ENCODE data around the gene FNDC3B.

DNA sequence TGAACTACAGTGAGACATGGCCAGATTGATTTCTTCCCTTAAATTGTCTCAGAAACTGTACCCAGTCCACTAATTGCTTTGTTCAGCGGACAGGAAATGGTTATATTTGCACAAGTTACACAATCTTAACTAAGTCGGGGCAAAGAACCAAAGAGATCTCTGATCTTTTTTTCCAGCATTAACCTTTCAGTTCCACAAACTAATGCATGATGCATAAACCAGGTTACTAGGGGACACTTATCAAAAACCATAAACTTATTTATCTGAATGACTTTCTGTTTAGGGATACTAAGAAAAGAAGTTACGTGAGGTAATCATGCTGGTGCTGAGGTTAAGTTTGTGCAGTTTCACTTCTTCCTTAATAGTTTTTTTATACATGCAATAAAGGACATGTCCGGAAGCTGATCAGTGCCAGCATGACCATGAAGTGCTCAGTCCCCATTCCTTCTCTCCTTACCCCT lies 22.4 kb downstream of the FNDC3B start:
- TF ChIP-seq, protein P1, sequence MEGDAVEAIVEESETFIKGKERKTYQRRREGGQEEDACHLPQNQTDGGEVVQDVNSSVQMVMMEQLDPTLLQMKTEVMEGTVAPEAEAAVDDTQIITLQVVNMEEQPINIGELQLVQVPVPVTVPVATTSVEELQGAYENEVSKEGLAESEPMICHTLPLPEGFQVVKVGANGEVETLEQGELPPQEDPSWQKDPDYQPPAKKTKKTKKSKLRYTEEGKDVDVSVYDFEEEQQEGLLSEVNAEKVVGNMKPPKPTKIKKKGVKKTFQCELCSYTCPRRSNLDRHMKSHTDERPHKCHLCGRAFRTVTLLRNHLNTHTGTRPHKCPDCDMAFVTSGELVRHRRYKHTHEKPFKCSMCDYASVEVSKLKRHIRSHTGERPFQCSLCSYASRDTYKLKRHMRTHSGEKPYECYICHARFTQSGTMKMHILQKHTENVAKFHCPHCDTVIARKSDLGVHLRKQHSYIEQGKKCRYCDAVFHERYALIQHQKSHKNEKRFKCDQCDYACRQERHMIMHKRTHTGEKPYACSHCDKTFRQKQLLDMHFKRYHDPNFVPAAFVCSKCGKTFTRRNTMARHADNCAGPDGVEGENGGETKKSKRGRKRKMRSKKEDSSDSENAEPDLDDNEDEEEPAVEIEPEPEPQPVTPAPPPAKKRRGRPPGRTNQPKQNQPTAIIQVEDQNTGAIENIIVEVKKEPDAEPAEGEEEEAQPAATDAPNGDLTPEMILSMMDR (IDR thresholded peaks at IDR 0.05), result no peak
- no peak for TF ChIP-seq POLR2A (IDR thresholded peaks at IDR 0.05)
